Esophagus muscularis mucosa (tissue), 4 donors: ENCODE measurements around the gene FAM13A. TPM values are rescaled to one million over a fixed set of nuclear protein-coding genes. Genes with fewer than 3 reads are reported as not detected.

ENCODE experiments used
- DNase-seq: peaks from one replicate; pipeline ENCODE4 v3.0.0-alpha.2; 2017; ENCODE audit errors: extremely low spot score
- H3K27ac ChIP-seq, 4 donors: fragments of 200-600 bp; sonication (generic); replicated peaks in 1 of 4; 1 replicate in 3 of 4; 2 replicates in 1 of 4; pipeline ENCODE4 v1.5.1; 2016 to 2019; ENCODE audit warnings: mild to moderate bottlenecking in 1 of 4
- H3K27me3 ChIP-seq, 4 donors: fragments of 200-600 bp; sonication (generic); one replicate each; pipeline versions ENCODE4 v1.5.1 to v1.6.0; 2016 to 2019
- H3K36me3 ChIP-seq, 4 donors: fragments of 200-600 bp; sonication (generic); one replicate each; pipeline ENCODE4 v1.5.1; 2016 to 2019
- H3K4me1 ChIP-seq, 4 donors: fragments of 200-600 bp; sonication (generic); one replicate each; pipeline ENCODE4 v1.5.1; 2016 to 2019
- H3K4me3 ChIP-seq, 4 donors: fragments of 200-600 bp; sonication (generic); 1 replicate in 2 of 4; 2 replicates in 2 of 4; pipeline ENCODE4 v1.5.1; 2016 to 2019; ENCODE audit warnings: mild to moderate bottlenecking in 4 of 4, moderate library complexity in 1 of 4
- H3K9me3 ChIP-seq, 4 donors: fragments of 200-600 bp; sonication (generic); 1 replicate in 3 of 4; 2 replicates in 1 of 4; pipeline ENCODE4 v1.5.1; 2016 to 2019
- EP300 ChIP-seq: sonication (generic); formaldehyde crosslinking; IDR thresholded peaks from one replicate; pipeline ENCODE4 v1.6.1; 2017; ENCODE audit warnings: antibody characterized with exemption
- POLR2A ChIP-seq: fragments of 450-650 bp; IDR thresholded peaks from one replicate; pipeline ENCODE4 v1.6.1; 2017; ENCODE audit warnings: antibody characterized with exemption, moderate library complexity, mild to moderate bottlenecking, low read depth
- POLR2AphosphoS5 ChIP-seq, 2 donors: sonication (generic); formaldehyde crosslinking; IDR thresholded peaks; one replicate each; pipeline ENCODE4 v1.6.1; 2017; ENCODE audit warnings: antibody characterized with exemption in 2 of 2
- WGBS: methylation state at CpG from one replicate; pipeline ENCODE4 v1.1.5; 2018; 5-methylcytosine and 5-hydroxymethylcytosine counted together
- intact Hi-C: fragments of 100-400 bp; cut with DNase I; formaldehyde crosslinking; loops from one replicate; pipeline ENCODE4 v1.15.1; 2023
- total RNA-seq, 4 donors: library from RNA; depleted of rRNA; stranded (reverse); fragments of >200 nt; gene quantifications; one replicate each; pipeline versions ENCODE4 v1.1.0 to v1.2.1, GENCODE V29; 2016
- TF ChIP-seq, protein P1 (sequence below), 3 experiments: fragments of 200-600 bp in 2 of 3; fragments of 450-650 bp in 1 of 3; sonication (generic) in 2 of 3; IDR thresholded peaks; one replicate each; pipeline ENCODE4 v1.5.1; 2017 to 2019; ENCODE audit warnings: antibody characterized with exemption in 3 of 3, mild to moderate bottlenecking in 2 of 3, moderate library complexity in 1 of 3

The FAM13A gene
- total RNA-seq, 4 donors from 2014 or later = 22.4 to 27.2 (median 26.0) TPM

- WGBS = 96% methylated on average over 1 of the region's 1 CpG
- peaks cover 0 to 4% (median 0%) of the 10 kb centered on the region in 4 donors for H3K9me3 ChIP-seq
- peaks cover 0 to 19% (median 11%) of the 10 kb centered on the region in 4 donors for H3K4me1 ChIP-seq
- H3K27ac ChIP-seq = no peak overlapping the region
- H3K4me3 ChIP-seq = no peak overlapping the region
- no peak for DNase-seq
- intact Hi-C loops = loop anchor here (10.0 kb wide), 1 partner anchor 95 kb away; no protein-coding TSS in a partner anchor
- TF ChIP-seq, protein P1, sequence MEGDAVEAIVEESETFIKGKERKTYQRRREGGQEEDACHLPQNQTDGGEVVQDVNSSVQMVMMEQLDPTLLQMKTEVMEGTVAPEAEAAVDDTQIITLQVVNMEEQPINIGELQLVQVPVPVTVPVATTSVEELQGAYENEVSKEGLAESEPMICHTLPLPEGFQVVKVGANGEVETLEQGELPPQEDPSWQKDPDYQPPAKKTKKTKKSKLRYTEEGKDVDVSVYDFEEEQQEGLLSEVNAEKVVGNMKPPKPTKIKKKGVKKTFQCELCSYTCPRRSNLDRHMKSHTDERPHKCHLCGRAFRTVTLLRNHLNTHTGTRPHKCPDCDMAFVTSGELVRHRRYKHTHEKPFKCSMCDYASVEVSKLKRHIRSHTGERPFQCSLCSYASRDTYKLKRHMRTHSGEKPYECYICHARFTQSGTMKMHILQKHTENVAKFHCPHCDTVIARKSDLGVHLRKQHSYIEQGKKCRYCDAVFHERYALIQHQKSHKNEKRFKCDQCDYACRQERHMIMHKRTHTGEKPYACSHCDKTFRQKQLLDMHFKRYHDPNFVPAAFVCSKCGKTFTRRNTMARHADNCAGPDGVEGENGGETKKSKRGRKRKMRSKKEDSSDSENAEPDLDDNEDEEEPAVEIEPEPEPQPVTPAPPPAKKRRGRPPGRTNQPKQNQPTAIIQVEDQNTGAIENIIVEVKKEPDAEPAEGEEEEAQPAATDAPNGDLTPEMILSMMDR (IDR thresholded peaks at IDR 0.05) = no peak
- TF ChIP-seq POLR2AphosphoS5 (IDR thresholded peaks at IDR 0.05) (no peak), POLR2A (no peak), EP300 (no peak)
- H3K36me3 ChIP-seq = peaks cover 0 to 12% (median 0%) of the 10 kb centered on the region in 4 donors
- H3K27me3 ChIP-seq = no peaks in the 10 kb centered on the region
Observed at GRCh38 chr4:88799900-88800299, 257.1 kb downstream of the FAM13A start.

DNA sequence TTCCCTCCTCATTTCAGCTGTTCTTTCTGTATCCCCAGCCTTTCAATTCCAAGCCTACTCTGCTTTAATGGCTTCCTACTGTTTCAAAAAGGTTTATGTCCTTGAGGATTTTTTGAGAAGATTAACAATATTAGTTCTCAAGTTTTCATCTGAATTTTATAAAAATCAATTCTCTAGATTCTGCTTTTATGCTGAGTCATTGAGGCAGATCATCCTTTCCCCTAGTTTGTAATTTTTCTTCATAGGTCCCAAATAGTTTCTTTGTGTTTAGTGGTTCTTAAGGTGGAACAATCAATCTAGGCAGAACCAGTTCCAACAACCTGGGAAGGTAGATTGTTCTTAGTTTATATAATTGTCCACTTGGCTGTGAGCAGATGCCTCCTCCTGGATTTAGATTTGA is 259.3 kb downstream of the FAM13A start:
- H3K4me3 ChIP-seq = no peak overlapping the region
- intact Hi-C loops = no loop called here
- peaks cover 0 to 4% (median 0%) of the 10 kb centered on the region in 4 donors for H3K9me3 ChIP-seq
- peaks cover 0 to 5% (median under 1%) of the 10 kb centered on the region in 4 donors for H3K4me1 ChIP-seq
- no peak for DNase-seq
- peaks cover 0 to 12% (median 0%) of the 10 kb centered on the region in 4 donors for H3K36me3 ChIP-seq
- TF ChIP-seq EP300 = no peak
- no peak for TF ChIP-seq POLR2AphosphoS5 (IDR thresholded peaks at IDR 0.05)
- TF ChIP-seq POLR2A = no peak
- TF ChIP-seq, protein P1 (IDR thresholded peaks at IDR 0.05) = no peak
- H3K27ac ChIP-seq = no peak overlapping the region
- no peaks in the 10 kb centered on the region for H3K27me3 ChIP-seq

DNA sequence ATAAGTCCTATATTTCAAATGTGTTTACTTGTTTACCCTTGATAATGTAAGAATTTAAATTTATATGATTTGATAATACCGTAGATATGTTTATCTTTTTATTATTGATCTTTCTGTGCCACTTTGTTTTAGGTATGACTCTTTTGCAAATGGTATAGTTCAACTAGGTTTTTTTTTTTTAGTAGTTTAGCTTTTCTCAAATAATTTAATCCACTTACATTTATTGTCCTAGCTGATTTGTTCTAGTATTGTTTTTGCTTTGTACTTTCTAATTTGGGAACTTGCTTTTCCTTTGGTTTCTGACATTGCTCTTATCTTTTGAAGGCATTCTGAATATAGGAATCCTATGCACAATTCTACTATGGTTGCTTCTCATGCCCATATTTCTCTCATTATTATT is 260.4 kb downstream of the FAM13A start:
- WGBS = 96% methylated on average over 1 of the region's 1 CpG
- no peak overlapping the region for H3K27ac ChIP-seq
- intact Hi-C loops = no loop called here

DNA sequence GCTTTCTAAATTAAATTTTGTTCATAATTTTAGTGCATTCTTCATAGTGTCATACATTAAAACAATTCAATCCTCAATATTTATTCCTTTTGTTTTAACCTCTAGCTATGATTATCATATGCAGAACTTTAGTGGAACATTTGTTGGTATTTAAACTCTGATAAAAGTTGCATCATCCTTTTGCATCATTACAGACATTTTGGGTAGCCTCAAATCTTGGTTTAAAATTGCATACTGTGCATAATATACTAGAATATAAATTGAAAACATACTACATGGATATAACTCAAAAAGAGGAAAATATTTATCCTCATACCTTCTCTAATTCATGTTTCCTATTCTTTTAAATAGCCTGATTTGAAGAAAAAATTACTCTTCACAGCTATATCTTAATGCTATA is 262.0 kb downstream of the FAM13A start:
- TF ChIP-seq POLR2A (no peak), EP300 (no peak), POLR2AphosphoS5 (IDR thresholded peaks at IDR 0.05) (no peak)
- TF ChIP-seq, protein P1 (IDR thresholded peaks at IDR 0.05) = no peak
- no peaks in the 10 kb centered on the region for H3K27me3 ChIP-seq
- peaks cover 0 to 3% (median 1%) of the 10 kb centered on the region in 4 donors for H3K36me3 ChIP-seq
- peaks cover 0 to 4% (median 0%) of the 10 kb centered on the region in 4 donors for H3K9me3 ChIP-seq
- H3K4me1 ChIP-seq = peaks cover 0 to 9% (median 2%) of the 10 kb centered on the region in 4 donors
- H3K27ac ChIP-seq = no peak overlapping the region
- DNase-seq = no peak
- intact Hi-C loops = no loop called here
- H3K4me3 ChIP-seq = no peak overlapping the region

More for the DNA sequence above, 260.4 kb downstream of the FAM13A start:
- peaks cover 0 to 4% (median 0%) of the 10 kb centered on the region in 4 donors for H3K9me3 ChIP-seq
- H3K4me3 ChIP-seq = no peak overlapping the region
- no peak for DNase-seq
- no peaks in the 10 kb centered on the region for H3K27me3 ChIP-seq
- H3K36me3 ChIP-seq = peaks cover 0 to under 1% (median 0%) of the 10 kb centered on the region in 4 donors
- TF ChIP-seq POLR2A (no peak), EP300 (no peak), POLR2AphosphoS5 (IDR thresholded peaks at IDR 0.05) (no peak)
- TF ChIP-seq, protein P1 (IDR thresholded peaks at IDR 0.05) = no peak
- H3K4me1 ChIP-seq = peaks cover 0 to 9% (median 2%) of the 10 kb centered on the region in 4 donors
